CD4-positive, alpha-beta T cell (primary cell): ENCODE data around the gene TSKS. TPM values are rescaled to one million over a fixed set of nuclear protein-coding genes. Genes with fewer than 3 reads are reported as not detected.

Experiments used
- ATAC-seq: fragments of 200-7000 bp; cut with Tn5 transposase; one replicate; pipeline ENCODE4 v1.10.0; 2022; ENCODE audit warnings: mild to moderate bottlenecking; ENCODE audit not compliant: poor library complexity
- CTCF ChIA-PET: fragments of 350-600 bp; sonication (Branson Sonifier 250); formaldehyde crosslinking; loops from one replicate; lab custom pipeline; 2021; ENCODE audit warnings: antibody characterized with exemption, inconsistent platforms; lab: Charles Lee
- POLR2A ChIA-PET: fragments of 350-600 bp; sonication (Branson Sonifier 250); formaldehyde crosslinking; loops from one replicate; lab custom pipeline; 2021; ENCODE audit warnings: antibody characterized with exemption, inconsistent platforms; lab: Charles Lee
- DNase-seq, 14 experiments: peaks; one replicate each; pipeline ENCODE4 v3.0.0-alpha.2; 2013 to 2020; ENCODE audit warnings: mixed read lengths in 2 of 14
- H3K27ac ChIP-seq, 2 donors: one replicate each; pipeline versions ENCODE4 v1.5.1 to v1.7.0; 2013; ENCODE audit warnings: low read length in 2 of 2, low read depth in 1 of 2, mild to moderate bottlenecking in 1 of 2
- H3K27me3 ChIP-seq, 2 experiments: 1 replicate in 1 of 2; 2 replicates in 1 of 2; pipeline versions ENCODE4 v1.6.1 to v1.7.0; 2013; ENCODE audit warnings: low read length in 2 of 2, control low read depth in 1 of 2, mild to moderate bottlenecking in 1 of 2, moderate library complexity in 1 of 2; ENCODE audit not compliant: insufficient read depth in 2 of 2, control insufficient read depth in 1 of 2
- H3K36me3 ChIP-seq: one replicate; pipeline ENCODE4 v1.6.1; 2013; ENCODE audit warnings: low read length, control low read depth; ENCODE audit not compliant: insufficient read depth
- H3K4me1 ChIP-seq: one replicate; pipeline ENCODE4 v1.6.1; 2013; ENCODE audit warnings: low read length, control low read depth; ENCODE audit not compliant: insufficient read depth
- H3K4me3 ChIP-seq: one replicate; pipeline ENCODE4 v1.5.1; 2013; ENCODE audit warnings: mild to moderate bottlenecking, low read length, moderate library complexity
- H3K9me3 ChIP-seq, 2 experiments: 1 replicate in 1 of 2; 2 replicates in 1 of 2; pipeline versions ENCODE4 v1.6.1 to v1.7.0; 2013; ENCODE audit warnings: low read length in 2 of 2, mild to moderate bottlenecking in 2 of 2, control low read depth in 1 of 2, moderate library complexity in 1 of 2; ENCODE audit not compliant: control insufficient read depth in 1 of 2, insufficient read depth in 1 of 2
- H3K27ac Mint-ChIP-seq: one replicate; pipeline ENCODE4 v1.8.0; 2020; ENCODE audit warnings: mixed read lengths
- H3K27me3 Mint-ChIP-seq: one replicate; pipeline ENCODE4 v1.8.0; 2021; ENCODE audit warnings: mixed read lengths
- H3K36me3 Mint-ChIP-seq: one replicate; pipeline ENCODE4 v1.8.0; 2021; ENCODE audit warnings: low read depth, mixed read lengths
- H3K4me1 Mint-ChIP-seq: one replicate; pipeline ENCODE4 v1.8.0; 2021; ENCODE audit warnings: low read depth, mixed read lengths
- H3K4me3 Mint-ChIP-seq: one replicate; pipeline ENCODE4 v1.8.0; 2020; ENCODE audit warnings: mild to moderate bottlenecking, mixed read lengths
- H3K9me3 Mint-ChIP-seq: one replicate; pipeline ENCODE4 v1.8.0; 2020; ENCODE audit warnings: mixed read lengths
- intact Hi-C, 2 experiments: fragments of 100-400 bp; cut with DNase I in 1 of 2; cut with micrococcal nuclease in 1 of 2; formaldehyde crosslinking; loops; one replicate each; pipeline versions ENCODE4 v1.15.1 to v1.9.0; 2023 to 2025; cut with DNase I, micrococcal nuclease
- total RNA-seq, 174 experiments: library from RNA in 2 of 174; stranded (reverse) in 2 of 174; gene quantifications; one replicate each; pipeline ENCODE4 v1.2.3 and lab custom pipeline; 2021 to 2026
- TF ChIP-seq, protein P1 (sequence below): fragments of 200-600 bp; IDR thresholded peaks from one replicate; pipeline ENCODE4 v1.8.0; 2022; ENCODE audit warnings: antibody characterized with exemption, mild to moderate bottlenecking

The TSKS gene
- total RNA-seq, 2 experiments from 2014 or later = 2.1 to 2.9 TPM

GRCh38 chr19:49770529-49770928, 7.4 kb upstream of the TSKS start:
- TF ChIP-seq, protein P1, sequence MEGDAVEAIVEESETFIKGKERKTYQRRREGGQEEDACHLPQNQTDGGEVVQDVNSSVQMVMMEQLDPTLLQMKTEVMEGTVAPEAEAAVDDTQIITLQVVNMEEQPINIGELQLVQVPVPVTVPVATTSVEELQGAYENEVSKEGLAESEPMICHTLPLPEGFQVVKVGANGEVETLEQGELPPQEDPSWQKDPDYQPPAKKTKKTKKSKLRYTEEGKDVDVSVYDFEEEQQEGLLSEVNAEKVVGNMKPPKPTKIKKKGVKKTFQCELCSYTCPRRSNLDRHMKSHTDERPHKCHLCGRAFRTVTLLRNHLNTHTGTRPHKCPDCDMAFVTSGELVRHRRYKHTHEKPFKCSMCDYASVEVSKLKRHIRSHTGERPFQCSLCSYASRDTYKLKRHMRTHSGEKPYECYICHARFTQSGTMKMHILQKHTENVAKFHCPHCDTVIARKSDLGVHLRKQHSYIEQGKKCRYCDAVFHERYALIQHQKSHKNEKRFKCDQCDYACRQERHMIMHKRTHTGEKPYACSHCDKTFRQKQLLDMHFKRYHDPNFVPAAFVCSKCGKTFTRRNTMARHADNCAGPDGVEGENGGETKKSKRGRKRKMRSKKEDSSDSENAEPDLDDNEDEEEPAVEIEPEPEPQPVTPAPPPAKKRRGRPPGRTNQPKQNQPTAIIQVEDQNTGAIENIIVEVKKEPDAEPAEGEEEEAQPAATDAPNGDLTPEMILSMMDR = no peak
- Mint-ChIP-seq H3K4me1 (peaks cover 53% of the 10 kb centered on the region), H3K27me3 (no peaks in the 10 kb centered on the region), H3K4me3 (no peak overlapping the region), H3K9me3 (no peaks in the 10 kb centered on the region), H3K36me3 (peaks cover 31% of the 10 kb centered on the region), H3K27ac (no peak overlapping the region)
- intact Hi-C loops = no loop called here
- ATAC-seq = no peak
- DNase-seq = no peak
- POLR2A ChIA-PET = no interaction called here
- Histone ChIP-seq H3K36me3 (peaks cover 3% of the 10 kb centered on the region), H3K9me3 (no peaks in the 10 kb centered on the region), H3K27ac (no peak overlapping the region), H3K4me3 (no peak overlapping the region), H3K27me3 (no peaks in the 10 kb centered on the region), H3K4me1 (peaks cover 30% of the 10 kb centered on the region)
- CTCF ChIA-PET = no interaction called here

DNA sequence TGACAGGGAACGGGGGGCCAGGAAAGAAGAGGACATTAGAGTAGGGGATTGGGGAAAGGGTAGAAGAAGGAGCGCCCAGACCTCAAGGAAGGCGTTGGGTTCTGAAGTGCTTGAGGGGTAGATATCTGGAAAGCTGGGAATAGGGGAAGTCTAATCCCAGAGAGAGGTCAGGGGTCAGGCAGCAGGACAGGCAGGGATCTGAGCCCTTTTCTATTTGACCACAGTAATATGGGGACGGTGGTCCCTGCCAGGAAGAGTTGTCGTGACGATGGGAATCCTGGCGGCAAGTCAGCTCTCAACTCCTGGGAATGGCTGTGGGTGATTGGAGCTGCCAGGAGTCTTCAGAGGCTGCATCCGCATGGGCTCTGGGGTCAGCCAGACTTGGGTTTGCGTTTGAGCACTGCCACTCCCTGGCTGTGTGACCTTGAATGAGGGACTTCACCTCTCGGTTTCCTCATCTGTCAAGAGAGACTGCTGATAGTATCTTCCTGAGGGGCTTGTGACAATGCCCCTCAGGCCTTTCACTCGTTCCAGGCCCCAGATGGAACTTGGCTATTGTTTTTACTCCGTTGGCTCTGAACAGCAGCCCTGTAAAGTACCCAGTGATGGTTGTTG, 5.0 kb upstream of the TSKS start:
- H3K36me3 ChIP-seq = peaks cover 3% of the 10 kb centered on the region
- H3K27ac Mint-ChIP-seq = peak overlapping the region; percentile 64
- TF ChIP-seq, protein P1 = no peak
- no peak for DNase-seq
- H3K36me3 Mint-ChIP-seq = peaks cover 23% of the 10 kb centered on the region
- no peaks in the 10 kb centered on the region for H3K9me3 Mint-ChIP-seq
- ATAC-seq = no peak
- no peaks in the 10 kb centered on the region for H3K27me3 ChIP-seq
- intact Hi-C loops = loop anchor here (2.0 to 5.0 kb wide), 3 partner anchors 44 to 109 kb away; partner anchors contain the start of genes AKT1S1 (in 1 of the 2), FUZ (in 1 of the 2) and TBC1D17 (in 1 of the 2)
- no peak overlapping the region for H3K27ac ChIP-seq
- CTCF ChIA-PET = no interaction called here
- POLR2A ChIA-PET = interaction anchor here (2.0 to 2.3 kb wide), 2 partner anchors 45 to 50 kb away, joined by 17 to 26 read pairs; partner anchors contain the start of gene FUZ
- no peaks in the 10 kb centered on the region for H3K9me3 ChIP-seq
- peaks cover 47% of the 10 kb centered on the region for H3K4me1 Mint-ChIP-seq
- H3K4me1 ChIP-seq = peaks cover 32% of the 10 kb centered on the region
- no peaks in the 10 kb centered on the region for H3K27me3 Mint-ChIP-seq
- peak overlapping the region; percentile 91 for H3K4me3 ChIP-seq
- H3K4me3 Mint-ChIP-seq = peak overlapping the region; percentile 86

- TF ChIP-seq, protein P1 = no peak
- Histone ChIP-seq H3K36me3 (peaks cover 3% of the 10 kb centered on the region), H3K4me3 (peak overlapping the region; percentile 91), H3K27ac (peak overlapping the region; percentile 58 to 70), H3K9me3 (no peaks in the 10 kb centered on the region), H3K4me1 (peaks cover 32% of the 10 kb centered on the region), H3K27me3 (no peaks in the 10 kb centered on the region)
- intact Hi-C loops = loop anchor here (2.0 to 5.0 kb wide), 3 partner anchors 45 to 110 kb away; partner anchors contain the start of genes AKT1S1 (in 1 of the 2), FUZ (in 1 of the 2) and TBC1D17 (in 1 of the 2)
- Mint-ChIP-seq H3K9me3 (no peaks in the 10 kb centered on the region), H3K27ac (peak overlapping the region; percentile 64), H3K4me1 (peaks cover 47% of the 10 kb centered on the region), H3K4me3 (peak overlapping the region; percentile 86), H3K27me3 (no peaks in the 10 kb centered on the region), H3K36me3 (peaks cover 23% of the 10 kb centered on the region)
- ChIA-PET POLR2A (interaction anchor here (0.7 to 2.4 kb wide), 16 partner anchors 9 to 1148 kb away, joined by 3 to 26 read pairs (median 6); partner anchors contain the start of genes AKT1S1, ATF5, CPT1C and FUZ), CTCF (interaction anchor here (1.4 kb wide), 1 partner anchor 50 kb away, joined by 5 read pairs; no protein-coding TSS in a partner anchor)
- no peak for ATAC-seq
- DNase-seq = no peak
Observed at GRCh38 chr19:49767381-49767780, 4.3 kb upstream of the TSKS start.
